Ishikawa (cell line): Measurements from ENCODE around the gene LPP.

Experiments used
- CEBPB ChIP-seq: IDR thresholded peaks from 2 replicates; pipeline ENCODE4 v1.6.1; 2012
- CREB1 ChIP-seq: IDR thresholded peaks from 2 replicates; pipeline ENCODE4 v1.6.1; 2012; ENCODE audit warnings: low read depth
- EGR1 ChIP-seq: IDR thresholded peaks from 2 replicates; pipeline ENCODE4 v1.6.1; 2012
- EP300 ChIP-seq: IDR thresholded peaks from 2 replicates; pipeline ENCODE4 v1.6.1; 2012; ENCODE audit warnings: borderline replicate concordance
- FOXM1 ChIP-seq: IDR thresholded peaks from 2 replicates; pipeline ENCODE4 v1.6.1; 2012; ENCODE audit warnings: low read depth, borderline replicate concordance
- MAX ChIP-seq: IDR thresholded peaks from 2 replicates; pipeline ENCODE4 v1.6.1; 2012
- NFIC ChIP-seq: IDR thresholded peaks from 2 replicates; pipeline ENCODE4 v1.6.1; 2012
- RAD21 ChIP-seq: IDR thresholded peaks from 2 replicates; pipeline ENCODE4 v1.6.1; 2012; ENCODE audit warnings: low read depth
- TAF1 ChIP-seq: IDR thresholded peaks from 2 replicates; pipeline ENCODE4 v1.6.1; 2012; ENCODE audit warnings: low read depth, mild to moderate bottlenecking
- TCF12 ChIP-seq: IDR thresholded peaks from 2 replicates; pipeline ENCODE4 v1.6.1; 2012; ENCODE audit warnings: low read depth
- TEAD4 ChIP-seq: IDR thresholded peaks from 2 replicates; pipeline ENCODE4 v1.6.1; 2012
- YY1 ChIP-seq: IDR thresholded peaks from 2 replicates; pipeline ENCODE4 v1.6.1; 2012; ENCODE audit warnings: low read depth
- ZBTB7A ChIP-seq: IDR thresholded peaks from 2 replicates; pipeline ENCODE4 v1.6.1; 2012; ENCODE audit warnings: low read depth
- TF ChIP-seq, protein P1 (sequence below): IDR thresholded peaks from 2 replicates; pipeline ENCODE4 v1.6.1; 2012; ENCODE audit warnings: low read depth, mild to moderate bottlenecking
- TF ChIP-seq, protein P2 (sequence below): IDR thresholded peaks from 2 replicates; pipeline ENCODE4 v1.6.1; 2012

The LPP gene

GRCh38 chr3:188242436-188243123 lies 88.6 kb downstream of the LPP start:
- TF ChIP-seq, protein P1, sequence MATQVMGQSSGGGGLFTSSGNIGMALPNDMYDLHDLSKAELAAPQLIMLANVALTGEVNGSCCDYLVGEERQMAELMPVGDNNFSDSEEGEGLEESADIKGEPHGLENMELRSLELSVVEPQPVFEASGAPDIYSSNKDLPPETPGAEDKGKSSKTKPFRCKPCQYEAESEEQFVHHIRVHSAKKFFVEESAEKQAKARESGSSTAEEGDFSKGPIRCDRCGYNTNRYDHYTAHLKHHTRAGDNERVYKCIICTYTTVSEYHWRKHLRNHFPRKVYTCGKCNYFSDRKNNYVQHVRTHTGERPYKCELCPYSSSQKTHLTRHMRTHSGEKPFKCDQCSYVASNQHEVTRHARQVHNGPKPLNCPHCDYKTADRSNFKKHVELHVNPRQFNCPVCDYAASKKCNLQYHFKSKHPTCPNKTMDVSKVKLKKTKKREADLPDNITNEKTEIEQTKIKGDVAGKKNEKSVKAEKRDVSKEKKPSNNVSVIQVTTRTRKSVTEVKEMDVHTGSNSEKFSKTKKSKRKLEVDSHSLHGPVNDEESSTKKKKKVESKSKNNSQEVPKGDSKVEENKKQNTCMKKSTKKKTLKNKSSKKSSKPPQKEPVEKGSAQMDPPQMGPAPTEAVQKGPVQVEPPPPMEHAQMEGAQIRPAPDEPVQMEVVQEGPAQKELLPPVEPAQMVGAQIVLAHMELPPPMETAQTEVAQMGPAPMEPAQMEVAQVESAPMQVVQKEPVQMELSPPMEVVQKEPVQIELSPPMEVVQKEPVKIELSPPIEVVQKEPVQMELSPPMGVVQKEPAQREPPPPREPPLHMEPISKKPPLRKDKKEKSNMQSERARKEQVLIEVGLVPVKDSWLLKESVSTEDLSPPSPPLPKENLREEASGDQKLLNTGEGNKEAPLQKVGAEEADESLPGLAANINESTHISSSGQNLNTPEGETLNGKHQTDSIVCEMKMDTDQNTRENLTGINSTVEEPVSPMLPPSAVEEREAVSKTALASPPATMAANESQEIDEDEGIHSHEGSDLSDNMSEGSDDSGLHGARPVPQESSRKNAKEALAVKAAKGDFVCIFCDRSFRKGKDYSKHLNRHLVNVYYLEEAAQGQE = no peak
- TF ChIP-seq FOXM1 (no peak), NFIC (no peak)
- TF ChIP-seq, protein P2, sequence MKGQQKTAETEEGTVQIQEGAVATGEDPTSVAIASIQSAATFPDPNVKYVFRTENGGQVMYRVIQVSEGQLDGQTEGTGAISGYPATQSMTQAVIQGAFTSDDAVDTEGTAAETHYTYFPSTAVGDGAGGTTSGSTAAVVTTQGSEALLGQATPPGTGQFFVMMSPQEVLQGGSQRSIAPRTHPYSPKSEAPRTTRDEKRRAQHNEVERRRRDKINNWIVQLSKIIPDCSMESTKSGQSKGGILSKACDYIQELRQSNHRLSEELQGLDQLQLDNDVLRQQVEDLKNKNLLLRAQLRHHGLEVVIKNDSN = no peak

DNA sequence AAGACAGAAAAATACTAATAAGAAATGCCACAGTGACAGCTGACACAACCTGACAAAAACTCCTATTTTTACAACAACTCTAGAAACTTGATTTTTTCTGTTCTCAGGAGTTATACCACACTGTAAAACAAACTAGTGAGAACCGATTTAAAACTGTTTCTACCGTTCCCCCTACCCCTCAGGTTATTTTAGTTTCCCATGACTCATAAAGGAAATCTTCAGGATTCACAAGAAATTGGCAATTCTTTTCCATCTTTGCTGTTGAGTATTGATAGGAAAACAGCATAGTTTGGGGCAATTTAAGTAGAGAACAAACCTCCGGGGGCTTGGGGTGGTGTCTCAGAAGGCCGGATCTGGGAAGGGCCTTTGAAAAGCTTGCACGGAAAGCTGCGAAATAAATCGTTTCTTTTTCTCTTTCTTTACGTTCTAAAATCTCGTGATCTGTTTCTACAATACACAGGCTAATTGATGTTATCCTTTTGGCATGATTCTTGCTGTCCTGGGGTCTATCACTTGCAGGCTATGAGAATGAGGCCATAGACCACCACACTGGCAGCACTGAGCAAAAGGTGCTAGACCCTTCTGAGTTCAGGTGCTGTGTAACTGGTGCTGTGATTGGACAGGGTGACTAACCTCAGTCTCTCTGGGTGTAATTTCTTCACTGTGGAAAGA lies 89.3 kb downstream of the LPP start:
- TF ChIP-seq EP300 (no peak), NFIC (no peak), RAD21 (no peak)
- TF ChIP-seq, protein P1 = no peak

- TF ChIP-seq TEAD4 = no peak
- TF ChIP-seq CEBPB = no peak
- TF ChIP-seq EGR1 = no peak
- TF ChIP-seq, protein P2 = no peak
- TF ChIP-seq MAX = no peak
- TF ChIP-seq ZBTB7A = no peak
These were observed 90.5 kb downstream of the LPP start for GRCh38 chr3:188244395-188244861.

DNA sequence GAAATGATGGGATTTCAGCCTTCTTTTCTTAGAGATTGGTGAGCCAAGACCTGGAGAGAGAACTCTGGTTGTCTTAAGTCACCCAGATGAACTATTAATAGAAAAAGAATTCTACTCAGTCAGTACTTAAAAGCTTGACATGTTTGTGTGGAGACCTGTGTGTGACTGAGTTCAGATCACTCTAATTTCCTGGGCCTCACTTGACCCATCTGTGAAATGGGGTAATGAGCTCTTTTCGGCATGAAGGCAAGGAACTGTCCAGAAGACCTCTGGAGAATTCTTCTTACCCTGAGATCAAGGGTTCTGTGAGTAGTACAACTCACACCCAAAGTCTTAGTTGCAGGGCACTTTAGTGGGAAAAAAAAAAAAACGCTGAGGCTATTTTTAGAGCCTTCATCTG lies 92.9 kb downstream of the LPP start:
- no peak for TF ChIP-seq EP300
- TF ChIP-seq RAD21 = no peak
- TF ChIP-seq FOXM1 = no peak
- no peak for TF ChIP-seq TAF1
- no peak for TF ChIP-seq TEAD4
- no peak for TF ChIP-seq EGR1
- TF ChIP-seq, protein P1 = no peak
- no peak for TF ChIP-seq CREB1
- no peak for TF ChIP-seq TCF12
- TF ChIP-seq YY1 = no peak
- TF ChIP-seq NFIC = no peak
- no peak for TF ChIP-seq ZBTB7A
- TF ChIP-seq MAX = no peak
- TF ChIP-seq CEBPB = no peak
- TF ChIP-seq, protein P2 = no peak
